Keratinocyte (primary cell): Measurements from ENCODE around the gene ZNF423.

Source experiments
- CTCF ChIP-seq, 3 experiments: IDR thresholded peaks in 1 of 3; conservative IDR thresholded peaks in 1 of 3; optimal IDR thresholded peaks in 1 of 3; 2 replicates in 2 of 3; 3 replicates in 1 of 3; pipeline versions ENCODE3 to v1.5.1; 2011; ENCODE audit warnings: low read length in 3 of 3, mild to moderate bottlenecking in 3 of 3, moderate library complexity in 2 of 3, control low read depth in 1 of 3, inconsistent platforms in 1 of 3; ENCODE audit not compliant: insufficient read depth in 2 of 3; ENCODE audit errors: extremely low read depth in 1 of 3
- EZH2 ChIP-seq: IDR thresholded peaks from one replicate; pipeline ENCODE4 v1.6.1; 2012; ENCODE audit warnings: inconsistent platforms, mild to moderate bottlenecking, low read length, moderate library complexity

GRCh38 chr16:49528866-49529288 lies 327.0 kb downstream of the ZNF423 start:
- no peak for TF ChIP-seq CTCF (optimal IDR thresholded peaks at IDR 0.05 in 1 of 3, IDR thresholded peaks at IDR 0.05 in 1 of 3, conservative IDR thresholded peaks at IDR 0.05 in 1 of 3; ENCODE audit: extremely low read depth in 1 of 3, insufficient read depth in 2 of 3, low read length in 3 of 3)
- TF ChIP-seq EZH2 = no peak
